SK-N-MC (cell line): Measurements from ENCODE around the gene PLSCR3.

Source experiments
- EZH2 ChIP-seq: fragments of 200-600 bp; sonication (generic); IDR thresholded peaks from one replicate; pipeline ENCODE4 v1.6.1; 2017; ENCODE audit warnings: antibody characterized with exemption
- POLR2AphosphoS5 ChIP-seq: IDR thresholded peaks from 2 replicates; pipeline ENCODE4 v1.6.1; 2012; ENCODE audit warnings: mild to moderate bottlenecking, low read depth, low read length, borderline replicate concordance

DNA sequence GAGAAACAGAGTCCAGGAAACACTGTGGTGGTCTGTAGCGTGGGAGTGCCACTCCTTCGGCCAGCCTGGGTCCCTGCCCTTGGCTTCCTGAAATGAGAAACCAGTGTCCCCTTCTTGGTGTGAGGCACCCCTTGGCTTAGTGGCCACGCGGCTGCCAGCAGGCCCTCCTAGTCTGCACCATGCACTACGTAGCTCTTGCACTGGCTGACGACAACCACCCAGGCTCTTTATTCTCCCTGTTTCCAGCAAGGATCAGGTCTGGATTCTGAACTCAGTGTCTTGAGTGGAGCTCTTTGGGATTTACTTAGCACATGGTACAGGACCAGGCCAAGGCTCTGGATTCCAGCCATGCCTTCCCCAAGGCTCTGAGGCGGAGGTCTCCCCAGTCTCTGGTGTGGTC, 33.2 kb upstream of the PLSCR3 start:
- no peak for TF ChIP-seq POLR2AphosphoS5
- TF ChIP-seq EZH2, result no peak
